Liver (tissue), 9 donors: Measurements from ENCODE around the gene LPIN3. TPM values are rescaled to one million over a fixed set of nuclear protein-coding genes. Genes with fewer than 3 reads are reported as not detected.

Source experiments
- DNase-seq: peaks from one replicate; pipeline ENCODE4 v3.0.0-alpha.2; 2017; ENCODE audit warnings: low spot score
- H3K27ac ChIP-seq, 2 donors: one replicate each; pipeline ENCODE4 v1.7.0; 2013; ENCODE audit warnings: inconsistent platforms in 2 of 2, low read length in 2 of 2, control low read depth in 1 of 2, low read depth in 1 of 2, mild to moderate bottlenecking in 1 of 2
- H3K27me3 ChIP-seq, 4 donors: one replicate each; pipeline versions ENCODE4 v1.6.1 to v1.7.0; 2013; ENCODE audit warnings: low read length in 3 of 4, inconsistent platforms in 1 of 4, mild to moderate bottlenecking in 1 of 4, moderate library complexity in 1 of 4; ENCODE audit not compliant: control insufficient read depth in 4 of 4, insufficient read depth in 4 of 4
- H3K36me3 ChIP-seq, 4 donors: one replicate each; pipeline versions ENCODE4 v1.6.1 to v1.7.0; 2013; ENCODE audit warnings: low read length in 3 of 4, mild to moderate bottlenecking in 3 of 4, low read depth in 1 of 4, moderate library complexity in 1 of 4; ENCODE audit not compliant: control insufficient read depth in 4 of 4, insufficient read depth in 3 of 4
- H3K4me1 ChIP-seq, 4 donors: one replicate each; pipeline versions ENCODE4 v1.6.1 to v1.7.0; 2013; ENCODE audit warnings: low read length in 3 of 4, mild to moderate bottlenecking in 3 of 4, moderate library complexity in 1 of 4; ENCODE audit not compliant: control insufficient read depth in 4 of 4, insufficient read depth in 4 of 4
- H3K4me3 ChIP-seq, 3 donors: one replicate each; pipeline versions ENCODE4 v1.6.1 to v1.7.0; 2013; ENCODE audit warnings: low read length in 3 of 3, control low read depth in 1 of 3, low read depth in 1 of 3, mild to moderate bottlenecking in 1 of 3
- H3K9ac ChIP-seq, 2 donors: one replicate each; pipeline ENCODE4 v1.7.0; 2013; ENCODE audit warnings: low read length in 2 of 2, mild to moderate bottlenecking in 2 of 2, moderate library complexity in 2 of 2, control low read depth in 1 of 2, low read depth in 1 of 2
- H3K9me3 ChIP-seq, 4 donors: one replicate each; pipeline versions ENCODE4 v1.6.1 to v1.7.0; 2013; ENCODE audit warnings: low read length in 3 of 4; ENCODE audit not compliant: control insufficient read depth in 4 of 4
- ATF3 ChIP-seq: IDR thresholded peaks from 2 replicates; pipeline ENCODE4 v1.6.1; 2016; ENCODE audit warnings: antibody characterized with exemption
- CTCF ChIP-seq: fragments of 150-350 bp; IDR thresholded peaks from 2 replicates; pipeline ENCODE4 v1.5.1; 2017; ENCODE audit warnings: improper control_type of control experiment, low read depth, low read length; ENCODE audit not compliant: missing input control
- EGR1 ChIP-seq, 2 donors: IDR thresholded peaks; 2 replicates each; pipeline ENCODE4 v1.6.1; 2016 to 2018; ENCODE audit warnings: antibody characterized with exemption in 2 of 2, low read depth in 2 of 2
- FOXA1 ChIP-seq: IDR thresholded peaks from 2 replicates; pipeline ENCODE4 v1.6.1; 2016; ENCODE audit warnings: antibody characterized with exemption
- FOXA2 ChIP-seq: IDR thresholded peaks from 2 replicates; pipeline ENCODE4 v1.6.1; 2016; ENCODE audit warnings: antibody characterized with exemption
- GABPA ChIP-seq, 2 donors: IDR thresholded peaks in 1 of 2; conservative IDR thresholded peaks in 1 of 2; 2 replicates each; pipeline ENCODE4 v1.6.1; 2016; ENCODE audit warnings: antibody characterized with exemption in 2 of 2, mild to moderate bottlenecking in 1 of 2, moderate library complexity in 1 of 2
- HNF4A ChIP-seq, 2 donors: conservative IDR thresholded peaks; 2 replicates each; pipeline ENCODE4 v1.6.1; 2016; ENCODE audit warnings: antibody characterized with exemption in 2 of 2, mild to moderate bottlenecking in 2 of 2
- HNF4G ChIP-seq: IDR thresholded peaks from 2 replicates; pipeline ENCODE4 v1.6.1; 2016; ENCODE audit warnings: antibody characterized with exemption
- JUND ChIP-seq, 2 donors: IDR thresholded peaks; 2 replicates each; pipeline ENCODE4 v1.6.1; 2016; ENCODE audit warnings: antibody characterized with exemption in 2 of 2
- MAX ChIP-seq: IDR thresholded peaks from 2 replicates; pipeline ENCODE4 v1.6.1; 2016; ENCODE audit warnings: antibody characterized with exemption
- NR2F2 ChIP-seq: IDR thresholded peaks from 2 replicates; pipeline ENCODE4 v1.6.1; 2016; ENCODE audit warnings: antibody characterized with exemption
- RAD21 ChIP-seq, 2 donors: IDR thresholded peaks; 2 replicates each; pipeline ENCODE4 v1.6.1; 2016; ENCODE audit warnings: antibody characterized with exemption in 2 of 2, mild to moderate bottlenecking in 2 of 2
- RXRA ChIP-seq, 2 donors: IDR thresholded peaks; 2 replicates each; pipeline ENCODE4 v1.6.1; 2017 to 2018; ENCODE audit warnings: antibody characterized with exemption in 2 of 2, mild to moderate bottlenecking in 1 of 2
- SP1 ChIP-seq: IDR thresholded peaks from 2 replicates; pipeline ENCODE4 v1.6.1; 2018; ENCODE audit warnings: antibody characterized with exemption, mild to moderate bottlenecking
- TAF1 ChIP-seq: conservative IDR thresholded peaks from 2 replicates; pipeline ENCODE4 v1.6.1; 2016; ENCODE audit warnings: antibody characterized with exemption, mild to moderate bottlenecking
- YY1 ChIP-seq: IDR thresholded peaks from 2 replicates; pipeline ENCODE4 v1.6.1; 2016; ENCODE audit warnings: antibody characterized with exemption, mild to moderate bottlenecking
- whole genome bisulfite sequencing: extraction: QIAGEN DNeasy Blood & Tissue Kit; methylation state at CpG from one replicate; pipeline ENCODE4 v1.1.7; 2013; 5-methylcytosine and 5-hydroxymethylcytosine counted together
- polyA plus RNA-seq, 2 donors: library from polyadenylated mRNA; stranded (reverse) in 1 of 2; unstranded in 1 of 2; fragments of 200-250 nt in 1 of 2; fragments of >200 nt in 1 of 2; fragmentation: Nextera tagmentation in 1 of 2; extraction: Ambion mirVana in 1 of 2; gene quantifications; one replicate each; pipeline versions ENCODE4 v1.2.1 to v1.2.3, GENCODE V29; 2013 to 2015
- total RNA-seq, 2 donors: library from RNA; depleted of rRNA; stranded (reverse); fragments of >200 nt; gene quantifications; one replicate each; pipeline ENCODE4 v1.2.3, GENCODE V29; 2014
- TF ChIP-seq, protein P1 (sequence below): IDR thresholded peaks from 2 replicates; pipeline ENCODE4 v1.6.1; 2016; ENCODE audit warnings: antibody characterized with exemption
- TF ChIP-seq, protein P2 (sequence below): IDR thresholded peaks from 2 replicates; pipeline ENCODE4 v1.6.1; 2016; ENCODE audit warnings: antibody characterized with exemption, mild to moderate bottlenecking
- donor health status: healthy.
- donor health status: healthy.
- donor health status: healthy.
- donor health status: healthy.
- donor health status: healthy.

LPIN3 gene
- total and polyA plus RNA-seq, 4 donors: 1.5 to 32.4 (median 13.4) TPM

- TF ChIP-seq MAX (no peak), TAF1 (no peak), HNF4G (no peak), NR2F2 (no peak), JUND (IDR thresholded peaks at IDR 0.05) (no peak), RXRA (IDR thresholded peaks at IDR 0.05) (no peak)
These were observed 53.1 kb downstream of the LPIN3 start (continued) for GRCh38 chr20:41393705-41394066.

- Histone ChIP-seq H3K9me3 (no peaks in the 10 kb centered on the region), H3K36me3 (no peaks in the 10 kb centered on the region), H3K4me3 (no peak overlapping the region), H3K4me1 (peaks cover 0 to 15% (median 4%) of the 10 kb centered on the region in 4 donors), H3K9ac (no peak overlapping the region), H3K27me3 (no peaks in the 10 kb centered on the region), H3K27ac (no peak overlapping the region)
- 95% methylated on average over 2 of the region's 2 CpGs for WGBS
- no peak for DNase-seq
- TF ChIP-seq YY1: no peak
- TF ChIP-seq NR2F2: no peak
- TF ChIP-seq FOXA1: no peak
- TF ChIP-seq, protein P1, sequence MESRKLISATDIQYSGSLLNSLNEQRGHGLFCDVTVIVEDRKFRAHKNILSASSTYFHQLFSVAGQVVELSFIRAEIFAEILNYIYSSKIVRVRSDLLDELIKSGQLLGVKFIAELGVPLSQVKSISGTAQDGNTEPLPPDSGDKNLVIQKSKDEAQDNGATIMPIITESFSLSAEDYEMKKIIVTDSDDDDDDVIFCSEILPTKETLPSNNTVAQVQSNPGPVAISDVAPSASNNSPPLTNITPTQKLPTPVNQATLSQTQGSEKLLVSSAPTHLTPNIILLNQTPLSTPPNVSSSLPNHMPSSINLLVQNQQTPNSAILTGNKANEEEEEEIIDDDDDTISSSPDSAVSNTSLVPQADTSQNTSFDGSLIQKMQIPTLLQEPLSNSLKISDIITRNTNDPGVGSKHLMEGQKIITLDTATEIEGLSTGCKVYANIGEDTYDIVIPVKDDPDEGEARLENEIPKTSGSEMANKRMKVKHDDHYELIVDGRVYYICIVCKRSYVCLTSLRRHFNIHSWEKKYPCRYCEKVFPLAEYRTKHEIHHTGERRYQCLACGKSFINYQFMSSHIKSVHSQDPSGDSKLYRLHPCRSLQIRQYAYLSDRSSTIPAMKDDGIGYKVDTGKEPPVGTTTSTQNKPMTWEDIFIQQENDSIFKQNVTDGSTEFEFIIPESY: no peak
- no peak for TF ChIP-seq RXRA (IDR thresholded peaks at IDR 0.05)
- no peak for TF ChIP-seq GABPA (IDR thresholded peaks at IDR 0.05 in 1 of 2, conservative IDR thresholded peaks at IDR 0.05 in 1 of 2)
- TF ChIP-seq, protein P2, sequence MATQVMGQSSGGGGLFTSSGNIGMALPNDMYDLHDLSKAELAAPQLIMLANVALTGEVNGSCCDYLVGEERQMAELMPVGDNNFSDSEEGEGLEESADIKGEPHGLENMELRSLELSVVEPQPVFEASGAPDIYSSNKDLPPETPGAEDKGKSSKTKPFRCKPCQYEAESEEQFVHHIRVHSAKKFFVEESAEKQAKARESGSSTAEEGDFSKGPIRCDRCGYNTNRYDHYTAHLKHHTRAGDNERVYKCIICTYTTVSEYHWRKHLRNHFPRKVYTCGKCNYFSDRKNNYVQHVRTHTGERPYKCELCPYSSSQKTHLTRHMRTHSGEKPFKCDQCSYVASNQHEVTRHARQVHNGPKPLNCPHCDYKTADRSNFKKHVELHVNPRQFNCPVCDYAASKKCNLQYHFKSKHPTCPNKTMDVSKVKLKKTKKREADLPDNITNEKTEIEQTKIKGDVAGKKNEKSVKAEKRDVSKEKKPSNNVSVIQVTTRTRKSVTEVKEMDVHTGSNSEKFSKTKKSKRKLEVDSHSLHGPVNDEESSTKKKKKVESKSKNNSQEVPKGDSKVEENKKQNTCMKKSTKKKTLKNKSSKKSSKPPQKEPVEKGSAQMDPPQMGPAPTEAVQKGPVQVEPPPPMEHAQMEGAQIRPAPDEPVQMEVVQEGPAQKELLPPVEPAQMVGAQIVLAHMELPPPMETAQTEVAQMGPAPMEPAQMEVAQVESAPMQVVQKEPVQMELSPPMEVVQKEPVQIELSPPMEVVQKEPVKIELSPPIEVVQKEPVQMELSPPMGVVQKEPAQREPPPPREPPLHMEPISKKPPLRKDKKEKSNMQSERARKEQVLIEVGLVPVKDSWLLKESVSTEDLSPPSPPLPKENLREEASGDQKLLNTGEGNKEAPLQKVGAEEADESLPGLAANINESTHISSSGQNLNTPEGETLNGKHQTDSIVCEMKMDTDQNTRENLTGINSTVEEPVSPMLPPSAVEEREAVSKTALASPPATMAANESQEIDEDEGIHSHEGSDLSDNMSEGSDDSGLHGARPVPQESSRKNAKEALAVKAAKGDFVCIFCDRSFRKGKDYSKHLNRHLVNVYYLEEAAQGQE: no peak
- no peak for TF ChIP-seq JUND (IDR thresholded peaks at IDR 0.05)
- no peak for TF ChIP-seq ATF3
- no peak for TF ChIP-seq EGR1 (IDR thresholded peaks at IDR 0.05; ENCODE audit: low read depth in 2 of 2)
- no peak for TF ChIP-seq CTCF
- no peak for TF ChIP-seq HNF4G
- no peak for TF ChIP-seq MAX
- TF ChIP-seq RAD21 (IDR thresholded peaks at IDR 0.05): no peak
- TF ChIP-seq HNF4A (conservative IDR thresholded peaks at IDR 0.05): no peak
- TF ChIP-seq SP1: no peak
- TF ChIP-seq TAF1: no peak
- TF ChIP-seq FOXA2: no peak
These were observed 53.5 kb downstream of the LPIN3 start for GRCh38 chr20:41394081-41394480.
